Activated CD8-positive, alpha-beta memory T cell treated with anti-CD3 and anti-CD28 coated beads for 48 hours (primary cell): Measurements from ENCODE around the gene SLC66A2.

Experiments
- DNase-seq, 3 experiments: peaks; one replicate each; pipeline ENCODE4 v3.0.0-alpha.2; 2020; ENCODE audit warnings: low read depth in 2 of 3, low spot score in 2 of 3

SLC66A2 gene

DNA sequence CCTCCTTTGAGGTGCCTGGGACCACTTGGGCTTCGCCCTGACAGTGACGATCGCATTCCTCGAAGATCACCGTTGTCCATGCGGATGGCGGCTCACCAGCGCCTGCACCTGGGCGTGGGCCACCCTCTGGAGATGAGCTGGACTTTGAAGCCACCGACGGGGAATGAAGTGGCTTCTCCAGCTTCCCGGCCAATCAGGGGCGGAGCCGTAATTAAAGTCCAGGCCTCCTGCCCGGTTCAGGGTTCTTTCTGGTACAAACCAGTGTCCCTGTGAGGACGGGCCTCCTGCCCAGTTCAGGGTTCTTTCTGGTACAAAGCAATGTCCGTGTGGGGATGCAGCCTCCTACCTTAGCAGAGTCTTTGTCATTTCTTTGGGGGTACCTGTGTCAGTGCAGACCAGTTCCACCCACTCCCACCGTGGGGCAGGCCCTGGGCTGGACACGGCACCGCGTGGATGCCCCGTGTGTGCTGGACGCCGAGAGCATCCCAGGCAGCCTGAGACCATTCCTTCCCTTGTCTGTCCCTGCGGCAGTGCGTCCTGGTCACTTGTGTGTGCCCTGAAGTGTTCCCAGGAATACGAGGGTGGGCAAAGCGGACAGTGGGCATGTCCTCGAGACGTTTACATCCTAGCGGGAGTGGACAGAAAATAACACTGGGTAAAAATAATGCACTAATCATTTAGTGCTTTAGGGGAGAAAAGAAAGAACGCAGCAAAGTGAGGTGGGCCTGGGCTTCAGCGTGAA lies 98.7 kb downstream of the SLC66A2 start:
- no peak for DNase-seq
